ENCODE measurements around the gene SLCO2B1.

SLCO2B1 gene

GRCh38 chr11:75145196-75145971 is 5.5 kb upstream of the SLCO2B1 start:
- DNase-seq, result no peak

GRCh38 chr11:75145972-75146519 is 4.9 kb upstream of the SLCO2B1 start:
- DNase-seq, result no peak

GRCh38 chr11:75146711-75147110 is 4.2 kb upstream of the SLCO2B1 start:
- no peak for DNase-seq

- DNase-seq, result no peak
Observed at GRCh38 chr11:75147191-75147874, 3.6 kb upstream of the SLCO2B1 start.

- DNase-seq, result no peak
Observed at GRCh38 chr11:75147875-75148263, 3.0 kb upstream of the SLCO2B1 start.

GRCh38 chr11:75148436-75148983 is 2.4 kb upstream of the SLCO2B1 start:
- no peak for DNase-seq

- DNase-seq, result no peak
Observed at GRCh38 chr11:75149766-75150465, 991 bp upstream of the SLCO2B1 start.

- no peak for DNase-seq
Observed at GRCh38 chr11:75151346-75152047, 590 bp downstream of the SLCO2B1 start.

GRCh38 chr11:75152090-75152489 is 1.2 kb downstream of the SLCO2B1 start:
- no peak for DNase-seq

- DNase-seq, result no peak
Observed at GRCh38 chr11:75152651-75153427, 1.9 kb downstream of the SLCO2B1 start.

GRCh38 chr11:75154646-75155569 is 4.0 kb downstream of the SLCO2B1 start:
- no peak for DNase-seq

- DNase-seq, result no peak
Observed at GRCh38 chr11:75155570-75156422, 4.9 kb downstream of the SLCO2B1 start.

- no peak for DNase-seq
Observed at GRCh38 chr11:75158241-75158640, 7.3 kb downstream of the SLCO2B1 start.

- DNase-seq, result no peak
Observed at GRCh38 chr11:75158696-75159150, 7.8 kb downstream of the SLCO2B1 start.

GRCh38 chr11:75159151-75159953 is 8.4 kb downstream of the SLCO2B1 start:
- DNase-seq, result no peak

- DNase-seq, result no peak
Observed at GRCh38 chr11:75160220-75160757, 9.4 kb downstream of the SLCO2B1 start.

GRCh38 chr11:75160880-75161279 is 10.0 kb downstream of the SLCO2B1 start:
- DNase-seq, result no peak

- no peak for DNase-seq
Observed at GRCh38 chr11:75161506-75162095, 10.7 kb downstream of the SLCO2B1 start.
